ENCODE measurements around the gene CYP11A1. TPM values are rescaled to one million over a fixed set of nuclear protein-coding genes. Genes with fewer than 3 reads are reported as not detected.
A peak's percentile ranks its signal among the peaks of the same experiment; 100 is the strongest.

Gene CYP11A1
- total and polyA plus RNA-seq, 10 of the 15 experiments (the other 5 are each of a cell fraction or from before 2014, with no cell fraction given): 0.11 to 1.2 (median 0.23) TPM; not detected in 5

GRCh38 chr15:74382004-74382816, 14.8 kb upstream of the CYP11A1 start (continued):
- TF ChIP-seq NFYB (IDR thresholded peaks at IDR 0.05; ENCODE audit: insufficient read depth, low read depth, low read length) (peak; percentile 79), RAD21 (IDR thresholded peaks at IDR 0.05; ENCODE audit: insufficient read depth, low read depth, low read length) (peak; percentile 96), FOS (IDR thresholded peaks at IDR 0.05; ENCODE audit: borderline replicate concordance, extremely low read depth, insufficient read length) (no peak), RBBP5 (conservative IDR thresholded peaks at IDR 0.05) (no peak), SMARCA5 (IDR thresholded peaks at IDR 0.05) (peak; percentile 93), HDGF (IDR thresholded peaks at IDR 0.05) (peak; percentile 49; the same call in 1 of the 2 replicates), NR2C1 (IDR thresholded peaks at IDR 0.05) (no peak)
- TF ChIP-seq, protein P1, sequence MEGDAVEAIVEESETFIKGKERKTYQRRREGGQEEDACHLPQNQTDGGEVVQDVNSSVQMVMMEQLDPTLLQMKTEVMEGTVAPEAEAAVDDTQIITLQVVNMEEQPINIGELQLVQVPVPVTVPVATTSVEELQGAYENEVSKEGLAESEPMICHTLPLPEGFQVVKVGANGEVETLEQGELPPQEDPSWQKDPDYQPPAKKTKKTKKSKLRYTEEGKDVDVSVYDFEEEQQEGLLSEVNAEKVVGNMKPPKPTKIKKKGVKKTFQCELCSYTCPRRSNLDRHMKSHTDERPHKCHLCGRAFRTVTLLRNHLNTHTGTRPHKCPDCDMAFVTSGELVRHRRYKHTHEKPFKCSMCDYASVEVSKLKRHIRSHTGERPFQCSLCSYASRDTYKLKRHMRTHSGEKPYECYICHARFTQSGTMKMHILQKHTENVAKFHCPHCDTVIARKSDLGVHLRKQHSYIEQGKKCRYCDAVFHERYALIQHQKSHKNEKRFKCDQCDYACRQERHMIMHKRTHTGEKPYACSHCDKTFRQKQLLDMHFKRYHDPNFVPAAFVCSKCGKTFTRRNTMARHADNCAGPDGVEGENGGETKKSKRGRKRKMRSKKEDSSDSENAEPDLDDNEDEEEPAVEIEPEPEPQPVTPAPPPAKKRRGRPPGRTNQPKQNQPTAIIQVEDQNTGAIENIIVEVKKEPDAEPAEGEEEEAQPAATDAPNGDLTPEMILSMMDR (IDR thresholded peaks at IDR 0.05 in 2 of 3, conservative IDR thresholded peaks at IDR 0.05 in 1 of 3; ENCODE audit: control insufficient read depth in 2 of 3, extremely low read depth in 1 of 3, insufficient read depth in 1 of 3, low read depth in 3 of 3, low read length in 3 of 3): peak; percentile 93 to 98 (median 97); a peak in 5 of 6 replicates
- TF ChIP-seq, protein P2, sequence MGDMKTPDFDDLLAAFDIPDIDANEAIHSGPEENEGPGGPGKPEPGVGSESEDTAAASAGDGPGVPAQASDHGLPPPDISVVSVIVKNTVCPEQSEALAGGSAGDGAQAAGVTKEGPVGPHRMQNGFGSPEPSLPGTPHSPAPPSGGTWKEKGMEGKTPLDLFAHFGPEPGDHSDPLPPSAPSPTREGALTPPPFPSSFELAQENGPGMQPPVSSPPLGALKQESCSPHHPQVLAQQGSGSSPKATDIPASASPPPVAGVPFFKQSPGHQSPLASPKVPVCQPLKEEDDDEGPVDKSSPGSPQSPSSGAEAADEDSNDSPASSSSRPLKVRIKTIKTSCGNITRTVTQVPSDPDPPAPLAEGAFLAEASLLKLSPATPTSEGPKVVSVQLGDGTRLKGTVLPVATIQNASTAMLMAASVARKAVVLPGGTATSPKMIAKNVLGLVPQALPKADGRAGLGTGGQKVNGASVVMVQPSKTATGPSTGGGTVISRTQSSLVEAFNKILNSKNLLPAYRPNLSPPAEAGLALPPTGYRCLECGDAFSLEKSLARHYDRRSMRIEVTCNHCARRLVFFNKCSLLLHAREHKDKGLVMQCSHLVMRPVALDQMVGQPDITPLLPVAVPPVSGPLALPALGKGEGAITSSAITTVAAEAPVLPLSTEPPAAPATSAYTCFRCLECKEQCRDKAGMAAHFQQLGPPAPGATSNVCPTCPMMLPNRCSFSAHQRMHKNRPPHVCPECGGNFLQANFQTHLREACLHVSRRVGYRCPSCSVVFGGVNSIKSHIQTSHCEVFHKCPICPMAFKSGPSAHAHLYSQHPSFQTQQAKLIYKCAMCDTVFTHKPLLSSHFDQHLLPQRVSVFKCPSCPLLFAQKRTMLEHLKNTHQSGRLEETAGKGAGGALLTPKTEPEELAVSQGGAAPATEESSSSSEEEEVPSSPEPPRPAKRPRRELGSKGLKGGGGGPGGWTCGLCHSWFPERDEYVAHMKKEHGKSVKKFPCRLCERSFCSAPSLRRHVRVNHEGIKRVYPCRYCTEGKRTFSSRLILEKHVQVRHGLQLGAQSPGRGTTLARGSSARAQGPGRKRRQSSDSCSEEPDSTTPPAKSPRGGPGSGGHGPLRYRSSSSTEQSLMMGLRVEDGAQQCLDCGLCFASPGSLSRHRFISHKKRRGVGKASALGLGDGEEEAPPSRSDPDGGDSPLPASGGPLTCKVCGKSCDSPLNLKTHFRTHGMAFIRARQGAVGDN (IDR thresholded peaks at IDR 0.05): peak; percentile 70; the same call in 1 of the 2 replicates
- TF ChIP-seq, protein P3, sequence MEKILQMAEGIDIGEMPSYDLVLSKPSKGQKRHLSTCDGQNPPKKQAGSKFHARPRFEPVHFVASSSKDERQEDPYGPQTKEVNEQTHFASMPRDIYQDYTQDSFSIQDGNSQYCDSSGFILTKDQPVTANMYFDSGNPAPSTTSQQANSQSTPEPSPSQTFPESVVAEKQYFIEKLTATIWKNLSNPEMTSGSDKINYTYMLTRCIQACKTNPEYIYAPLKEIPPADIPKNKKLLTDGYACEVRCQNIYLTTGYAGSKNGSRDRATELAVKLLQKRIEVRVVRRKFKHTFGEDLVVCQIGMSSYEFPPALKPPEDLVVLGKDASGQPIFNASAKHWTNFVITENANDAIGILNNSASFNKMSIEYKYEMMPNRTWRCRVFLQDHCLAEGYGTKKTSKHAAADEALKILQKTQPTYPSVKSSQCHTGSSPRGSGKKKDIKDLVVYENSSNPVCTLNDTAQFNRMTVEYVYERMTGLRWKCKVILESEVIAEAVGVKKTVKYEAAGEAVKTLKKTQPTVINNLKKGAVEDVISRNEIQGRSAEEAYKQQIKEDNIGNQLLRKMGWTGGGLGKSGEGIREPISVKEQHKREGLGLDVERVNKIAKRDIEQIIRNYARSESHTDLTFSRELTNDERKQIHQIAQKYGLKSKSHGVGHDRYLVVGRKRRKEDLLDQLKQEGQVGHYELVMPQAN (conservative IDR thresholded peaks at IDR 0.05): peak; percentile 67
